ENCODE results near the gene DNAH17. TPM values are rescaled to one million over a fixed set of nuclear protein-coding genes. Genes with fewer than 3 reads are reported as not detected.

Gene DNAH17
- total RNA-seq, 1 experiment from 2014 or later = 0.76 TPM

GRCh38 chr17:78515480-78515879, 61.7 kb downstream of the DNAH17 start:
- TF ChIP-seq CTCF (conservative IDR thresholded peaks at IDR 0.05) (no peak), EZH2 (IDR thresholded peaks at IDR 0.05; ENCODE audit: low read depth) (no peak)
- intact Hi-C loops (cut with micrococcal nuclease; ENCODE audit: unreplicated experiment) = no loop called here
- Histone ChIP-seq H3K36me3 (ENCODE audit: low read depth) (no peaks in the 10 kb centered on the region), H3K4me2 (no peak overlapping the region), H3F3A (ENCODE audit: insufficient read depth, low read depth) (no peaks in the 10 kb centered on the region), H3K79me2 (ENCODE audit: low read depth) (no peaks in the 10 kb centered on the region), H3K4me3 (no peak overlapping the region), H3K27ac (no peak overlapping the region), H3K27me3 (ENCODE audit: insufficient read depth, low read depth) (no peaks in the 10 kb centered on the region), H2AFZ (no peak overlapping the region), H3K9me3 (ENCODE audit: insufficient read depth, low read depth) (no peaks in the 10 kb centered on the region), H3K9me2 (ENCODE audit: insufficient read depth) (no peaks in the 10 kb centered on the region), H3K4me1 (replicated peaks; ENCODE audit: insufficient read depth) (no peaks in the 10 kb centered on the region), H4K20me1 (ENCODE audit: insufficient read depth) (no peaks in the 10 kb centered on the region)
- DNase-seq = no peak
- BruUV-seq (replicated peaks) = no TSS peak
- POLR2A ChIA-PET (ENCODE audit: unreplicated experiment) = no interaction called here
- CTCF ChIA-PET = no interaction called here

- BruUV-seq (replicated peaks) = no TSS peak
- CTCF ChIA-PET = no interaction called here
Observed at GRCh38 chr17:78514521-78514920, 62.7 kb downstream of the DNAH17 start.

GRCh38 chr17:78512976-78513375, 64.2 kb downstream of the DNAH17 start:
- Histone ChIP-seq H2AFZ (no peak overlapping the region), H3K4me3 (no peak overlapping the region), H3K36me3 (ENCODE audit: low read depth) (no peaks in the 10 kb centered on the region), H3K4me1 (replicated peaks; ENCODE audit: insufficient read depth) (no peaks in the 10 kb centered on the region), H3K4me2 (no peak overlapping the region), H3K27me3 (ENCODE audit: insufficient read depth, low read depth) (no peaks in the 10 kb centered on the region), H3K9me3 (ENCODE audit: insufficient read depth, low read depth) (no peaks in the 10 kb centered on the region), H3K27ac (no peak overlapping the region), H3F3A (ENCODE audit: insufficient read depth, low read depth) (no peaks in the 10 kb centered on the region), H3K9me2 (ENCODE audit: insufficient read depth) (no peaks in the 10 kb centered on the region), H3K79me2 (ENCODE audit: low read depth) (no peaks in the 10 kb centered on the region), H4K20me1 (ENCODE audit: insufficient read depth) (no peaks in the 10 kb centered on the region)
- CTCF ChIA-PET = no interaction called here
- DNase-seq = no peak
- TF ChIP-seq EZH2 (IDR thresholded peaks at IDR 0.05; ENCODE audit: low read depth) = no peak
- TF ChIP-seq CTCF (conservative IDR thresholded peaks at IDR 0.05) = no peak
- POLR2A ChIA-PET (ENCODE audit: unreplicated experiment) = no interaction called here
- intact Hi-C loops (cut with micrococcal nuclease; ENCODE audit: unreplicated experiment) = no loop called here
- BruUV-seq (replicated peaks) = no TSS peak

More at GRCh38 chr17:78514521-78514920, 62.7 kb downstream of the DNAH17 start:
- no peak for TF ChIP-seq EZH2 (IDR thresholded peaks at IDR 0.05; ENCODE audit: low read depth)
- no peak for TF ChIP-seq CTCF (conservative IDR thresholded peaks at IDR 0.05)
- no peak overlapping the region for H3K4me2 ChIP-seq
- POLR2A ChIA-PET (ENCODE audit: unreplicated experiment) = no interaction called here
- no peak overlapping the region for H3K4me3 ChIP-seq
- H3K9me2 ChIP-seq (ENCODE audit: insufficient read depth) = no peaks in the 10 kb centered on the region
- no peaks in the 10 kb centered on the region for H3K4me1 ChIP-seq (replicated peaks; ENCODE audit: insufficient read depth)
- no peak for DNase-seq
- intact Hi-C loops (cut with micrococcal nuclease; ENCODE audit: unreplicated experiment) = no loop called here
- no peaks in the 10 kb centered on the region for H3K79me2 ChIP-seq (ENCODE audit: low read depth)
- H3K27me3 ChIP-seq (ENCODE audit: insufficient read depth, low read depth) = no peaks in the 10 kb centered on the region
- no peaks in the 10 kb centered on the region for H3F3A ChIP-seq (ENCODE audit: insufficient read depth, low read depth)
- H2AFZ ChIP-seq = no peak overlapping the region
- H4K20me1 ChIP-seq (ENCODE audit: insufficient read depth) = no peaks in the 10 kb centered on the region
- H3K27ac ChIP-seq = no peak overlapping the region
- H3K9me3 ChIP-seq (ENCODE audit: insufficient read depth, low read depth) = no peaks in the 10 kb centered on the region
- H3K36me3 ChIP-seq (ENCODE audit: low read depth) = no peaks in the 10 kb centered on the region
